Osteoblast (primary cell): ENCODE measurements around the gene DRD2. TPM values are rescaled to one million over a fixed set of nuclear protein-coding genes. Genes with fewer than 3 reads are reported as not detected.

Experiments used
- DNase-seq: peaks from one replicate; pipeline ENCODE4 v3.0.0; 2011; ENCODE audit warnings: low spot score, mixed read lengths; ENCODE audit not compliant: insufficient read length; ENCODE audit errors: missing footprints
- H2AFZ ChIP-seq: 2 replicates; pipeline ENCODE4 v1.6.0; 2011; ENCODE audit warnings: mild to moderate bottlenecking, low read length
- H3K27ac ChIP-seq: 2 replicates; pipeline ENCODE4 v1.5.1; 2011; ENCODE audit warnings: mild to moderate bottlenecking, low read depth, low read length, moderate library complexity
- H3K27me3 ChIP-seq: 2 replicates; pipeline ENCODE4 v1.6.0; 2012; ENCODE audit warnings: mild to moderate bottlenecking, control low read depth, inconsistent platforms, low read length, moderate library complexity; ENCODE audit not compliant: insufficient read depth
- H3K36me3 ChIP-seq: 2 replicates; pipeline ENCODE4 v1.5.1; 2011; ENCODE audit warnings: mild to moderate bottlenecking, low read length, control low read depth, moderate library complexity; ENCODE audit not compliant: insufficient read depth
- H3K4me1 ChIP-seq: 2 replicates; pipeline ENCODE4 v1.5.1; 2011; ENCODE audit warnings: mild to moderate bottlenecking, low read length, control low read depth, moderate library complexity; ENCODE audit not compliant: insufficient read depth
- H3K4me2 ChIP-seq: 2 replicates; pipeline ENCODE4 v1.6.0; 2011; ENCODE audit warnings: mild to moderate bottlenecking, low read length; ENCODE audit not compliant: insufficient read depth
- H3K4me3 ChIP-seq: fragments of 200-600 bp; sonication (generic); 3 replicates; pipeline ENCODE4 v1.5.1; 2012; ENCODE audit warnings: mild to moderate bottlenecking, low read length, inconsistent platforms; ENCODE audit not compliant: insufficient read depth
- H3K79me2 ChIP-seq: 2 replicates; pipeline ENCODE4 v1.6.0; 2012; ENCODE audit warnings: mild to moderate bottlenecking, low read length, control low read depth, inconsistent platforms; ENCODE audit not compliant: insufficient read depth
- H3K9me3 ChIP-seq: 2 replicates; pipeline ENCODE4 v1.5.1; 2011; ENCODE audit warnings: low read depth, low read length, control low read depth
- H4K20me1 ChIP-seq: 2 replicates; pipeline ENCODE4 v1.6.0; 2012; ENCODE audit warnings: mild to moderate bottlenecking, low read length, control low read depth; ENCODE audit not compliant: insufficient read depth
- CTCF ChIP-seq: IDR thresholded peaks from 2 replicates; pipeline ENCODE4 v1.5.1; 2011; ENCODE audit warnings: mild to moderate bottlenecking, low read depth, low read length, moderate library complexity; ENCODE audit errors: extremely low read depth
- total RNA-seq: library from RNA; depleted of rRNA; stranded (reverse); fragments of >200 nt; gene quantifications from 2 replicates; pipeline ENCODE4 v1.2.3, GENCODE V29; 2012

The DRD2 gene
- total RNA-seq, 1 donor: 0.36 TPM

- no peak overlapping the region for H3K4me3 ChIP-seq
- H3K27me3 ChIP-seq: peaks cover 54% of the 10 kb centered on the region
- H4K20me1 ChIP-seq: no peaks in the 10 kb centered on the region
- H3K36me3 ChIP-seq: no peaks in the 10 kb centered on the region
- H3K4me1 ChIP-seq: no peaks in the 10 kb centered on the region
- DNase-seq: no peak
- H3K4me2 ChIP-seq: no peak overlapping the region
- H3K9me3 ChIP-seq: no peaks in the 10 kb centered on the region
- no peaks in the 10 kb centered on the region for H3K79me2 ChIP-seq
- H3K27ac ChIP-seq: no peak overlapping the region
- no peak overlapping the region for H2AFZ ChIP-seq
- no peak for TF ChIP-seq CTCF
These were observed 17.0 kb downstream of the DRD2 start for GRCh38 chr11:113458189-113458588.

GRCh38 chr11:113457784-113458183, 17.4 kb downstream of the DRD2 start:
- H3K4me2 ChIP-seq: no peak overlapping the region
- peaks cover 2% of the 10 kb centered on the region for H3K4me1 ChIP-seq
- TF ChIP-seq CTCF: no peak
- H3K9me3 ChIP-seq: no peaks in the 10 kb centered on the region
- peaks cover 50% of the 10 kb centered on the region for H3K27me3 ChIP-seq
- no peak overlapping the region for H3K4me3 ChIP-seq
- H3K27ac ChIP-seq: no peak overlapping the region
- no peaks in the 10 kb centered on the region for H4K20me1 ChIP-seq
- H2AFZ ChIP-seq: no peak overlapping the region
- no peaks in the 10 kb centered on the region for H3K36me3 ChIP-seq
- H3K79me2 ChIP-seq: no peaks in the 10 kb centered on the region
- no peak for DNase-seq

GRCh38 chr11:113454455-113454854, 20.7 kb downstream of the DRD2 start:
- H3K4me2 ChIP-seq: no peak overlapping the region
- H2AFZ ChIP-seq: no peak overlapping the region
- no peaks in the 10 kb centered on the region for H4K20me1 ChIP-seq
- no peak overlapping the region for H3K4me3 ChIP-seq
- peaks cover 20% of the 10 kb centered on the region for H3K27me3 ChIP-seq
- DNase-seq: no peak
- TF ChIP-seq CTCF: no peak
- H3K36me3 ChIP-seq: no peaks in the 10 kb centered on the region
- peaks cover 11% of the 10 kb centered on the region for H3K4me1 ChIP-seq
- no peaks in the 10 kb centered on the region for H3K9me3 ChIP-seq
- H3K27ac ChIP-seq: no peak overlapping the region
- H3K79me2 ChIP-seq: no peaks in the 10 kb centered on the region

- Histone ChIP-seq H2AFZ (no peak overlapping the region), H3K27ac (no peak overlapping the region), H3K27me3 (peaks cover 8% of the 10 kb centered on the region), H4K20me1 (no peaks in the 10 kb centered on the region), H3K36me3 (no peaks in the 10 kb centered on the region), H3K4me1 (peaks cover 29% of the 10 kb centered on the region), H3K9me3 (no peaks in the 10 kb centered on the region), H3K79me2 (no peaks in the 10 kb centered on the region), H3K4me2 (no peak overlapping the region), H3K4me3 (no peak overlapping the region)
- no peak for DNase-seq
- no peak for TF ChIP-seq CTCF
These were observed 25.5 kb downstream of the DRD2 start for GRCh38 chr11:113449743-113450142.
